ENCODE results near the gene SLC12A6.

The SLC12A6 gene

GRCh38 chr15:34279368-34279767 is 58.2 kb downstream of the SLC12A6 start:
- TF ChIP-seq CTCF (IDR thresholded peaks at IDR 0.05), result no peak

GRCh38 chr15:34275721-34276120 is 61.9 kb downstream of the SLC12A6 start:
- TF ChIP-seq CTCF (IDR thresholded peaks at IDR 0.05), result no peak

- no peak for TF ChIP-seq CTCF (IDR thresholded peaks at IDR 0.05)
Observed at GRCh38 chr15:34275154-34275553, 62.4 kb downstream of the SLC12A6 start.

DNA sequence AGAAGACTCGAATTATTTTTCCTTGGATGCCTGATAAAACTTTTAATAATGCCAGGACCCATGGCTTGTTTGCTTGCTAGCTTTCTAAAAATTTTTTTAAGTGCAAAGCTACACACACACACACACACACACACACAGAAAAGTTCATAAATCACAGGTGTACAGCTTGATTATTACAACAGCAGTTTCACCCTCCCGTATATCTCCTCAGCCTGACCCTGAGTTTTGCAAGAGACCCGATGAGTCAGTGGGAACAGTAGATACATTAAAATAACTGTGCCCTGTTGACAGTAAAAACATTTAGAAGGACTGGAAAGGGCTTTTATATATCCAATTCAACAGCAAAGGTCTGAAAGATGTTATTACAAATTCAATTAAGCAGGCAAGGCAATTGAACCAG is 66.1 kb downstream of the SLC12A6 start:
- no peak for TF ChIP-seq CTCF (IDR thresholded peaks at IDR 0.05)

- TF ChIP-seq CTCF (IDR thresholded peaks at IDR 0.05), result no peak
Observed at GRCh38 chr15:34266751-34267150, 70.8 kb downstream of the SLC12A6 start.

GRCh38 chr15:34264076-34264475 is 73.5 kb downstream of the SLC12A6 start:
- no peak for TF ChIP-seq CTCF (IDR thresholded peaks at IDR 0.05)

- no peak for TF ChIP-seq CTCF (IDR thresholded peaks at IDR 0.05)
Observed at GRCh38 chr15:34262362-34262761, 75.2 kb downstream of the SLC12A6 start.

GRCh38 chr15:34259566-34259965 is 78.0 kb downstream of the SLC12A6 start:
- TF ChIP-seq CTCF (IDR thresholded peaks at IDR 0.05), result no peak
